Spleen (tissue), 11 donors: Measurements from ENCODE around the gene MAGI2. TPM values are rescaled to one million over a fixed set of nuclear protein-coding genes. Genes with fewer than 3 reads are reported as not detected.
A peak's percentile ranks its signal among the peaks of the same experiment; 100 is the strongest.

ENCODE experiments used
- DNase-seq: peaks from one replicate; pipeline ENCODE4 v3.0.0-alpha.2; 2020
- H3K27ac ChIP-seq, 8 donors: fragments of 200-600 bp; sonication (generic) in 7 of 8; 1 replicate in 4 of 8; 2 replicates in 4 of 8; pipeline versions ENCODE4 v1.5.0 to v1.8.0; 2016 to 2021; ENCODE audit warnings: inconsistent platforms in 4 of 8, mild to moderate bottlenecking in 4 of 8, moderate library complexity in 1 of 8
- H3K27me3 ChIP-seq, 7 donors: fragments of 200-600 bp; sonication (generic) in 6 of 7; replicated peaks in 1 of 7; 1 replicate in 4 of 7; 2 replicates in 3 of 7; pipeline versions ENCODE4 v1.5.0 to v1.8.0; 2016 to 2021; ENCODE audit warnings: inconsistent platforms in 3 of 7, mild to moderate bottlenecking in 1 of 7
- H3K36me3 ChIP-seq, 6 donors: fragments of 200-600 bp; sonication (generic) in 5 of 6; 1 replicate in 4 of 6; 2 replicates in 2 of 6; pipeline versions ENCODE4 v1.5.0 to v1.8.0; 2016 to 2021; ENCODE audit warnings: inconsistent platforms in 2 of 6
- H3K4me1 ChIP-seq, 6 donors: fragments of 200-600 bp; sonication (generic) in 5 of 6; 1 replicate in 3 of 6; 2 replicates in 3 of 6; pipeline versions ENCODE4 v1.5.0 to v1.8.0; 2016 to 2021; ENCODE audit warnings: inconsistent platforms in 3 of 6
- H3K4me3 ChIP-seq, 8 donors: fragments of 200-600 bp; sonication (generic) in 7 of 8; 1 replicate in 4 of 8; 2 replicates in 4 of 8; pipeline versions ENCODE4 v1.5.0 to v1.8.0; 2016 to 2021; ENCODE audit warnings: inconsistent platforms in 4 of 8, mild to moderate bottlenecking in 4 of 8, moderate library complexity in 2 of 8
- H3K9me3 ChIP-seq, 8 donors: fragments of 200-600 bp; sonication (generic) in 7 of 8; 1 replicate in 4 of 8; 2 replicates in 4 of 8; pipeline versions ENCODE4 v1.5.0 to v1.8.0; 2016 to 2021; ENCODE audit warnings: inconsistent platforms in 4 of 8
- CTCF ChIP-seq, 11 experiments: fragments of 200-600 bp in 7 of 11; fragments of 450-650 bp in 4 of 11; sonication (generic) in 4 of 11; IDR thresholded peaks in 8 of 11; conservative IDR thresholded peaks in 3 of 11; 1 replicate in 7 of 11; 2 replicates in 4 of 11; pipeline versions ENCODE4 v1.4.0 to v1.8.0; 2016 to 2021; ENCODE audit warnings: antibody characterized with exemption in 11 of 11, inconsistent platforms in 4 of 11, mild to moderate bottlenecking in 1 of 11
- POLR2A ChIP-seq, 3 donors: fragments of 450-650 bp; IDR thresholded peaks; one replicate each; pipeline ENCODE4 v1.5.1; 2017; ENCODE audit warnings: antibody characterized with exemption in 3 of 3, mild to moderate bottlenecking in 1 of 3
- POLR2AphosphoS5 ChIP-seq, 3 donors: sonication (generic); formaldehyde crosslinking; IDR thresholded peaks; one replicate each; pipeline ENCODE4 v1.5.1; 2017; ENCODE audit warnings: antibody characterized with exemption in 3 of 3
- WGBS, 5 donors: extraction: QIAGEN DNeasy Blood & Tissue Kit in 3 of 5; methylation state at CpG; one replicate each; pipeline versions ENCODE4 v1.1.5 to v1.1.7; 2013 to 2018; 5-methylcytosine and 5-hydroxymethylcytosine counted together
- intact Hi-C: fragments of 100-400 bp; cut with DNase I; formaldehyde crosslinking; loops from one replicate; pipeline ENCODE4 v1.15.0; 2023; ENCODE audit warnings: low total_unique reads
- polyA plus RNA-seq, 3 donors: library from polyadenylated mRNA; stranded (reverse); fragments of 200-250 nt; gene quantifications; one replicate each; pipeline ENCODE4 v1.2.1, GENCODE V29; 2013
- total RNA-seq, 7 donors: library from RNA; depleted of rRNA in 3 of 7; stranded (reverse); fragments of >200 nt in 3 of 7; fragmentation: NEBNext Ultra II Directional in 4 of 7; extraction: Animal tissue kit (Norgen Biotek cat#: 25700) in 4 of 7; gene quantifications; one replicate each; pipeline versions ENCODE4 v1.1.0 to v1.2.1, GENCODE V29; 2016 to 2021
- donor health status: healthy with polysubstance abuse.
- donor health status: DM: no; HTN: no; CAD: no; lungs with moderate emphysema.
- donor health status: DM: no; HTN: no; CAD: no.
- donor health status: Bipolar disorder and iron deficiency.
- donor health status: healthy.
- donor health status: DM: no; HTN: no; CAD: no.
- donor health status: DM: yes; HTN: yes; CAD: no.

The MAGI2 gene
- total and polyA plus RNA-seq, 10 donors: 0.74 to 18.1 (median 11.1) TPM

GRCh38 chr7:79425665-79426064 lies 27.8 kb downstream of the MAGI2 start:
- H3K4me1 ChIP-seq: no peaks in the 10 kb centered on the region
- no peaks in the 10 kb centered on the region for H3K27me3 ChIP-seq
- intact Hi-C loops: no loop called here
- H3K9me3 ChIP-seq: no peaks in the 10 kb centered on the region
- 78 to 87% (median 80%) methylated on average over 7 of the region's 7 CpGs for WGBS, 5 donors
- no peak overlapping the region for H3K4me3 ChIP-seq
- DNase-seq: no peak
- H3K27ac ChIP-seq: no peak overlapping the region
- H3K36me3 ChIP-seq: no peaks in the 10 kb centered on the region
- TF ChIP-seq POLR2A (IDR thresholded peaks at IDR 0.05) (no peak), POLR2AphosphoS5 (IDR thresholded peaks at IDR 0.05) (no peak), CTCF (IDR thresholded peaks at IDR 0.05 in 8 of 11, conservative IDR thresholded peaks at IDR 0.05 in 3 of 11) (no peak)

- no peaks in the 10 kb centered on the region for H3K4me1 ChIP-seq
- intact Hi-C loops: no loop called here
- H3K27me3 ChIP-seq: no peaks in the 10 kb centered on the region
- no peaks in the 10 kb centered on the region for H3K9me3 ChIP-seq
- no peak overlapping the region for H3K27ac ChIP-seq
- 87 to 93% (median 90%) methylated on average over 3 of the region's 3 CpGs for WGBS, 5 donors
- no peak for TF ChIP-seq POLR2A (IDR thresholded peaks at IDR 0.05)
- TF ChIP-seq CTCF (IDR thresholded peaks at IDR 0.05 in 8 of 11, conservative IDR thresholded peaks at IDR 0.05 in 3 of 11): no peak
- no peak for TF ChIP-seq POLR2AphosphoS5 (IDR thresholded peaks at IDR 0.05)
- no peak overlapping the region for H3K4me3 ChIP-seq
- H3K36me3 ChIP-seq: no peaks in the 10 kb centered on the region
- no peak for DNase-seq
These were observed 31.7 kb downstream of the MAGI2 start for GRCh38 chr7:79421751-79422150.

GRCh38 chr7:79420464-79420863 lies 33.0 kb downstream of the MAGI2 start:
- no peaks in the 10 kb centered on the region for H3K4me1 ChIP-seq
- no peaks in the 10 kb centered on the region for H3K27me3 ChIP-seq
- no peaks in the 10 kb centered on the region for H3K9me3 ChIP-seq
- intact Hi-C loops: no loop called here
- WGBS, 5 donors: 50 to 84% (median 73%) methylated on average over 2 of the region's 2 CpGs
- TF ChIP-seq POLR2A (IDR thresholded peaks at IDR 0.05) (no peak), POLR2AphosphoS5 (IDR thresholded peaks at IDR 0.05) (no peak), CTCF (IDR thresholded peaks at IDR 0.05 in 8 of 11, conservative IDR thresholded peaks at IDR 0.05 in 3 of 11) (no peak)
- H3K27ac ChIP-seq: no peak overlapping the region
- no peaks in the 10 kb centered on the region for H3K36me3 ChIP-seq
- H3K4me3 ChIP-seq: no peak overlapping the region
- DNase-seq: no peak

- no peak overlapping the region for H3K4me3 ChIP-seq
These were observed 38.6 kb downstream of the MAGI2 start for GRCh38 chr7:79414910-79415309.

More at GRCh38 chr7:79414910-79415309, 38.6 kb downstream of the MAGI2 start:
- no peak for TF ChIP-seq POLR2A (IDR thresholded peaks at IDR 0.05)
- TF ChIP-seq POLR2AphosphoS5 (IDR thresholded peaks at IDR 0.05): no peak
- TF ChIP-seq CTCF (IDR thresholded peaks at IDR 0.05 in 8 of 11, conservative IDR thresholded peaks at IDR 0.05 in 3 of 11): no peak
- H3K9me3 ChIP-seq: no peaks in the 10 kb centered on the region
- no peak for DNase-seq
- intact Hi-C loops: no loop called here
- H3K4me1 ChIP-seq: no peaks in the 10 kb centered on the region
- peak overlapping the region in 5 of 8 donors; percentile 3 to 50 (median 15) for H3K27ac ChIP-seq
- no peaks in the 10 kb centered on the region for H3K27me3 ChIP-seq
- no peaks in the 10 kb centered on the region for H3K36me3 ChIP-seq
